ENCODE measurements around the gene DAD1.
"Not testable (repeated sequence)": the region's sequence is repeated elsewhere in the genome, so short reads cannot be mapped to it uniquely, and the experiment has no call there.

DAD1 gene

GRCh38 chr14:22598099-22598895, 9.3 kb upstream of the DAD1 start, which contains the start of gene ABHD4:
ABHD4 (plus strand) TSS chr14:22598300; CDS start chr14:22598307, 7 bp downstream.
- peak; percentile 39 for DNase-seq

- no peak for DNase-seq
These were observed 8.7 kb upstream of the DAD1 start for GRCh38 chr14:22597771-22598098.

GRCh38 chr14:22597265-22597664, 8.2 kb upstream of the DAD1 start:
- no peak for DNase-seq

DNA sequence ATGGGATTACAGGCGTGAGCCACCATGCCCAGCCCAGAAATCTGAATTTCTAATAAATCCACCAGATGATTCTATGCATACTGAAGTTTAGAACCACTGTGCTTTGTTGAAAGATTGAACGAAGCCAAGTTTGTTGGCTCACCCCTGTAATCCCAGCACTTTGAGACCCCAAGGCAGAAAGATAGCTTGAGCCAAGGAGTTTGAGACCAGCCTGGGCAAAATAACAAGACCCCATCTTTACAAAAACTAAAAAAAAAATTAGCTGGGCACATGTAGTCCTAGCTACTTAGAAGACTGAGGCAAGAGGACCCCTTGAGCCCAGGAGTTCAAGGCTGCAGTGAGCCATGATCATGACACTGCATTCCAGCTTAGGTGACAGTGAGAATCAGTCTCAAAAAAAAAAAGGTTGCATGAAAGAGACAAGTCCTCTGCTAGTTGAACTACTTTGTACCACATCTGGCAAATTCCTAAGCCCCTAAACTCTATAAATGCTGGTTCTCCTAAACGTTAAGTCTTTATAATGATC, 7.4 kb upstream of the DAD1 start:
- no peak for DNase-seq

- DNase-seq: no peak
These were observed 5.2 kb upstream of the DAD1 start for GRCh38 chr14:22594156-22594716.

GRCh38 chr14:22593601-22594000, 4.6 kb upstream of the DAD1 start:
- no peak for DNase-seq

- no peak for DNase-seq
These were observed 4.2 kb upstream of the DAD1 start for GRCh38 chr14:22593189-22593588.

- DNase-seq: no peak
These were observed 413 bp downstream of the DAD1 start for GRCh38 chr14:22588526-22589095.

DNA sequence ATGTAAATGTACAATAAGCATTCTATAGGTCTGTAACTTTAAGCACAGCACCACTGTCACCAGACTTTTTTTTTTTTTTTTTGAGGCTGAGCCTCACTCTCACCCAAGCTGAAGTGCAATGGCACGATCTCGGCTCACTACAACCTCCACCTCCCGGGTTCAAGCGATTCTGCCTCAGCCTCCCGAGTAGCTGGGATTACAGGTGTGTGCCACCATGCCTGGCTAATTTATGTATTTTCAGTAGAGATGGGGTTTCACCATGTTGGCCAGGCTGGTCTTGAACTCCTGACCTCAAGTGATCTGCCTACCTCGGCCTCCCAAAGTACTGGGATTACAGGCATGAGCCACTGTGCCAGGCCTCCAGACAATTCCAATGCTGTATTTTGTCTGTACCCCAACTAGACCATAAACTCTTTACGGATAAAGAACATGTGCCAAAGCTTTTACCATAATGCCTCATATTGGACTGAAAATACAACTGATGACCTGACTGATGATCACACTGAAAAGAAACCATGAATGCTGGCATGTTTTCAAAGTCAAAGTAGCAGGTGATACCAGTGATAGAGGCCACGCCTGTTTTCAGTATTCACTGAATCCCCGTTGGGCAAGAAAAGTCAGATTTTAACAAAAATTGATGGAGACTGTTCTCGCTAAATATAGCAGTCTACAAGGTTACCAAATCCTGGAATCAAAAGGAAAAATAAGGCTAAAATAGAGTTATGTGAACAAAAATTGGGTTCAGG, 1.2 kb downstream of the DAD1 start:
- not testable (repeated sequence) for DNase-seq

GRCh38 chr14:22587247-22587646, 1.8 kb downstream of the DAD1 start:
- DNase-seq: no peak

DNA sequence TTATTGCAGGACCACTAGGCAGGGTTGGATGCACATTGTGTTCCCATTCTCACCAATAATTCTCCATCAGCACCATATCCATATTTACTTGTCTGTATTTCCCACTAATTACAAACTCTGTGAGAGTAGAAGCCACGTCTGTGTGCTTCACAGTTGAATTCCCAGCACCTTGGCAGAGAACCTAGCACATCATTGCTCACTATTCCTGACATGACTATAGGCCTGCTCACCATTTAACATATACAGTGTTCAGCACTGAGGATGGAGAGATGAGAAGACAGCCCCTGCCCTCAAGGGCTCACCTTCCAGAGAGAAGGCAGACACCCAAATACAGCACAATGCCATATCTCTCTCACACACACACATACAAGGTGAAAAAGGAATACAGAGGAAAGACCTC, 5.0 kb downstream of the DAD1 start:
- DNase-seq: no peak

DNA sequence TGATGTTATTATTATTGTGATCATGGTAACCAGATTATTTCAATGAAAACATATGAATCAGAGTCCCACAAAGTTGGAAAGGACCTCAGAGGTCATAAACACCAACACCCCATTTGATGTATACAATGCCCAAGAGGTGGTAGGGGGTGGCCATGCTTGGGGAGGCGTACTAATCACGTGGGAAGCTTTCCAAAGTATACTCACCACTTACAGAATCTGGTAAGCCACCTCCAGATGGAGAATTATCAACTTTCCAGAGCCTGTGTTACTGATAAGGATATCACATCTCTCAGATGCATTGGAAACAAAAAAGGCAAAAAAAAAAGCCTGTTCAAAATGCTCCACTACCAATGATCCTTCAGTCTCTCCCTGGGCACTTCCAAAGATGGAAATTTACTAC, 8.4 kb downstream of the DAD1 start:
- no peak for DNase-seq

GRCh38 chr14:22579881-22580280, 9.1 kb downstream of the DAD1 start:
- no peak for DNase-seq

GRCh38 chr14:22579236-22579635, 9.8 kb downstream of the DAD1 start:
- no peak for DNase-seq

DNA sequence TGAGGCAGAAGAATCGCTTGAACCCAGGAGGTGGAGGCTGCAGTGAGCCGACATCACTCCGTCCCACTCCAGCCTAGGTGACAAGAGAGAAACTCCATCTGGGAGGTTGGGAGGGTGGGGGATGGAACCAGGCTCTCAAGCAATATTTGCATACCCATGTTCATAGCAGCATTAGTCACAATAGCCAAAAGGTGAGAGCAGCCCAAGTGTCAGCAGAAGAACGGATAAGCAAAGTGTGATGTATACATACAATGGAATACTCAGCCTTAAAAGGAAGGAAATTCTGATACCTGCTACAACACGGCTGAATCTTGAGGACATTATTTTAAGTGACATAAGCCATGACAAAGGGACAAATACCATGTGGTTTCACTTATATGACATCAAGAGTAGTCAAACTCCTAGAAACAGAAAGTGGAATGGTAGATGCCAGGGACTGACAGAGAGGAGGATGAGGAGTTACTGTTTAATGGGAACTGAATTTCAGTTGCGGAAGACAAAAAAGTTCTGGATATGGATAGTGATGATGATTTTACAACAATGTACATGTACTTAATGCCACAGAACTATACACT, 11.6 kb downstream of the DAD1 start:
- no peak for DNase-seq

- DNase-seq: no peak
These were observed 15.2 kb downstream of the DAD1 start for GRCh38 chr14:22573804-22574203.

GRCh38 chr14:22572562-22573058, 16.4 kb downstream of the DAD1 start:
- no peak for DNase-seq

DNA sequence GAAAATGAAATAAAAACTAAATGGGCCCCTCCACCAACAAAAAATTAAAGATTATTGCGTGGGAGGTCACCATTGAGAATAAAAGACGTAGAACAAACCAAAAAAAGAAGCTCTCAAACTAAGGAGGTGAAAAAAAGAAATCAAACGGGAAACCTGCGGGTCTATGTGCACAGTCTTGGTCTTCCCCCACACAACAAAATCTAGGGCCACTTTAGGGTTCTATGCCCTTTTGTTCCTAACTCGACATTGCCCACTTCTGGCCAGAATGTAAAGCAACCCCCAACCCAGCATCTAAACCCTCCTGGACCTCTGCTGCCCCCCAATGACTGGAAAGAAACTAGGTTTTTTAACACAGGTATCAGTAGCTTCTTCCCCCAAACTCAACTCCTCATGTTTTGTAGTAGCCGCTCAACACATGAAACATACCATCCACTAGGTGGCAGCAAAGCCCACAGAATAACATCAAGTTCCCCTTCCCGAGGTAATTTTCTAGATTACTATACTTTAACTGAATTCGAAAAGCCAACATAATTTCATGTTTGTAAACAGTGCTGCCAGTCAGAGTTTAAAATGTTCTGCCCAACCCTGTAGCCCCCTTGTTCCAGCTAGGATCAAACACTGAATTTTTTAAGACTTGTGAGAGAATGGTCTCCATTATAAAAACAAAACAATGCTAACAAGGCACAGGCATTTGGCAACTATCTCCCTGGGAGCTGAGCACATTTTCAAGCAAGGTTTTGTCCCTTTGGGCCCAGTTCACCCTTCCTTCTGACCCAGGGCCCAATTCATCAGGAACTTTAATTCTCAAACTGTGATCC, 18.7 kb downstream of the DAD1 start:
- DNase-seq: peak; percentile 61

- no peak for DNase-seq
These were observed 19.3 kb downstream of the DAD1 start for GRCh38 chr14:22569737-22570131.

GRCh38 chr14:22569106-22569736, 19.8 kb downstream of the DAD1 start:
- DNase-seq: no peak

DNA sequence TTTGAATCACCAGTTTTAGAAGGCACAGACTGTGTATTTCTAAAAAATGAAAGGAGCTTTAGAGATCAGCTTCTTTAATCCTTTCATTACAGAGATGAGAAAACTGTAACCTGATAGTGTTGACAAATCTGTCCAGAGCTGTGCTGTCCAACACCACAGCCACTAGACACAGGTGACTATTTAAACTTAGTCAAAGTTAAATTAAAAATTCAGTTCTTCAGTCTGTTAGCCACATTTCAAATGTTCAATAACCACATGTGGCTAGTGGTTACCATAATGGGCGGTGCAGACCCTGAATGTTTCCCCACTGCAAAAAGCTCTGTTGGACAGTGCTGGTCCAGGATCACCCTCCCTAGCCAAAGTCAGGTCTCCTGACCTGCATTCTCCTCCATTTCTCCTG, 21.6 kb downstream of the DAD1 start:
- DNase-seq: no peak

- no peak for DNase-seq
These were observed 22.2 kb downstream of the DAD1 start for GRCh38 chr14:22566845-22567244.
